Measurements from ENCODE around the gene DCLK1. TPM values are rescaled to one million over a fixed set of nuclear protein-coding genes. Genes with fewer than 3 reads are reported as not detected.

Gene DCLK1
- not detected for total RNA-seq

- DNase-seq (no peak), ATAC-seq (ENCODE audit: low read depth) (no peak)
- Mint-ChIP-seq H3K36me3 (no peaks in the 10 kb centered on the region), H3K4me1 (no peaks in the 10 kb centered on the region), H3K27me3 (peaks cover 36% of the 10 kb centered on the region), H3K27ac (no peak within 1 kb of the TSS), H3K9me3 (no peaks in the 10 kb centered on the region), H3K4me3 (no peak within 1 kb of the TSS)
- POLR2A ChIA-PET, result no interaction called here
These were observed at the start of gene DCLK1 for GRCh38 chr13:36131222-36131930. Gene DCLK1, minus strand, starts transcription at chr13:36131382.

- H3K27ac Mint-ChIP-seq, result no peak overlapping the region
- peaks cover 2% of the 10 kb centered on the region for H3K9me3 Mint-ChIP-seq
- H3K27me3 Mint-ChIP-seq, result peaks cover 2% of the 10 kb centered on the region
- no peaks in the 10 kb centered on the region for H3K4me1 Mint-ChIP-seq
- ATAC-seq (ENCODE audit: low read depth) (no peak), DNase-seq (no peak)
- H3K4me3 Mint-ChIP-seq, result no peak overlapping the region
- POLR2A ChIA-PET, result no interaction called here
- H3K36me3 Mint-ChIP-seq, result no peaks in the 10 kb centered on the region
These were observed 44.4 kb upstream of the DCLK1 start for GRCh38 chr13:36175621-36176020.

- Mint-ChIP-seq H3K36me3 (no peaks in the 10 kb centered on the region), H3K27ac (no peak overlapping the region), H3K4me1 (no peaks in the 10 kb centered on the region), H3K4me3 (no peak overlapping the region), H3K27me3 (peaks cover 2% of the 10 kb centered on the region), H3K9me3 (peaks cover 2% of the 10 kb centered on the region)
- no peak for ATAC-seq (ENCODE audit: low read depth)
- POLR2A ChIA-PET, result no interaction called here
- no peak for DNase-seq
These were observed 43.7 kb upstream of the DCLK1 start for GRCh38 chr13:36174923-36175322.

- Mint-ChIP-seq H3K4me1 (no peaks in the 10 kb centered on the region), H3K27me3 (no peaks in the 10 kb centered on the region), H3K9me3 (no peaks in the 10 kb centered on the region), H3K36me3 (no peaks in the 10 kb centered on the region), H3K4me3 (no peak overlapping the region), H3K27ac (no peak overlapping the region)
- POLR2A ChIA-PET, result no interaction called here
- ATAC-seq (ENCODE audit: low read depth) (no peak), DNase-seq (no peak)
These were observed 42.6 kb upstream of the DCLK1 start for GRCh38 chr13:36173571-36174322.

GRCh38 chr13:36166046-36166445 is 34.9 kb upstream of the DCLK1 start:
- no peak for ATAC-seq (ENCODE audit: low read depth)
- peaks cover 3% of the 10 kb centered on the region for H3K9me3 Mint-ChIP-seq
- no peak for DNase-seq
- no peak overlapping the region for H3K27ac Mint-ChIP-seq
- H3K27me3 Mint-ChIP-seq, result no peaks in the 10 kb centered on the region
- no peaks in the 10 kb centered on the region for H3K36me3 Mint-ChIP-seq
- POLR2A ChIA-PET, result no interaction called here
- no peak overlapping the region for H3K4me3 Mint-ChIP-seq
- H3K4me1 Mint-ChIP-seq, result no peaks in the 10 kb centered on the region

GRCh38 chr13:36163809-36164308 is 32.7 kb upstream of the DCLK1 start:
- ATAC-seq (ENCODE audit: low read depth), result no peak
- no peak for DNase-seq
- POLR2A ChIA-PET, result no interaction called here

GRCh38 chr13:36163286-36163685 is 32.1 kb upstream of the DCLK1 start:
- ATAC-seq (ENCODE audit: low read depth), result no peak
- Mint-ChIP-seq H3K27ac (no peak overlapping the region), H3K9me3 (peaks cover 3% of the 10 kb centered on the region), H3K4me1 (no peaks in the 10 kb centered on the region), H3K4me3 (no peak overlapping the region), H3K36me3 (no peaks in the 10 kb centered on the region), H3K27me3 (no peaks in the 10 kb centered on the region)
- POLR2A ChIA-PET, result no interaction called here
- no peak for DNase-seq

More at GRCh38 chr13:36163809-36164308, 32.7 kb upstream of the DCLK1 start:
- Mint-ChIP-seq H3K27ac (no peak overlapping the region), H3K9me3 (peaks cover 3% of the 10 kb centered on the region), H3K36me3 (no peaks in the 10 kb centered on the region), H3K27me3 (no peaks in the 10 kb centered on the region), H3K4me1 (no peaks in the 10 kb centered on the region), H3K4me3 (no peak overlapping the region)

- ATAC-seq (ENCODE audit: low read depth) (no peak), DNase-seq (no peak)
- H3K4me3 Mint-ChIP-seq, result no peak overlapping the region
- no peaks in the 10 kb centered on the region for H3K4me1 Mint-ChIP-seq
- H3K9me3 Mint-ChIP-seq, result peaks cover 9% of the 10 kb centered on the region
- no peak overlapping the region for H3K27ac Mint-ChIP-seq
- POLR2A ChIA-PET, result no interaction called here
- H3K27me3 Mint-ChIP-seq, result peaks cover 2% of the 10 kb centered on the region
- no peaks in the 10 kb centered on the region for H3K36me3 Mint-ChIP-seq
These were observed 29.1 kb upstream of the DCLK1 start for GRCh38 chr13:36160297-36160696.

GRCh38 chr13:36158611-36159010 is 27.4 kb upstream of the DCLK1 start:
- ATAC-seq (ENCODE audit: low read depth), result no peak
- H3K27ac Mint-ChIP-seq, result no peak overlapping the region
- DNase-seq, result no peak
- H3K9me3 Mint-ChIP-seq, result peaks cover 9% of the 10 kb centered on the region
- H3K36me3 Mint-ChIP-seq, result no peaks in the 10 kb centered on the region
- POLR2A ChIA-PET, result no interaction called here
- no peak overlapping the region for H3K4me3 Mint-ChIP-seq
- H3K4me1 Mint-ChIP-seq, result no peaks in the 10 kb centered on the region
- peaks cover 14% of the 10 kb centered on the region for H3K27me3 Mint-ChIP-seq

- H3K27ac Mint-ChIP-seq, result no peak overlapping the region
- no peaks in the 10 kb centered on the region for H3K4me1 Mint-ChIP-seq
- DNase-seq, result no peak
- ATAC-seq (ENCODE audit: low read depth), result no peak
- H3K27me3 Mint-ChIP-seq, result peaks cover 16% of the 10 kb centered on the region
- no peak overlapping the region for H3K4me3 Mint-ChIP-seq
- H3K9me3 Mint-ChIP-seq, result peaks cover 7% of the 10 kb centered on the region
- H3K36me3 Mint-ChIP-seq, result no peaks in the 10 kb centered on the region
- POLR2A ChIA-PET, result no interaction called here
These were observed 26.3 kb upstream of the DCLK1 start for GRCh38 chr13:36157480-36157879.

GRCh38 chr13:36154567-36155291 is 23.5 kb upstream of the DCLK1 start:
- Mint-ChIP-seq H3K36me3 (no peaks in the 10 kb centered on the region), H3K27ac (no peak overlapping the region), H3K4me3 (no peak overlapping the region), H3K4me1 (no peaks in the 10 kb centered on the region), H3K27me3 (peaks cover 16% of the 10 kb centered on the region), H3K9me3 (peaks cover 12% of the 10 kb centered on the region)
- POLR2A ChIA-PET, result no interaction called here
- ATAC-seq (ENCODE audit: low read depth) (no peak), DNase-seq (no peak)

GRCh38 chr13:36151591-36151990 is 20.4 kb upstream of the DCLK1 start:
- Mint-ChIP-seq H3K4me1 (no peaks in the 10 kb centered on the region), H3K27me3 (peaks cover 16% of the 10 kb centered on the region)
- ATAC-seq (ENCODE audit: low read depth), result no peak

GRCh38 chr13:36148446-36148845 is 17.3 kb upstream of the DCLK1 start:
- Mint-ChIP-seq H3K36me3 (no peaks in the 10 kb centered on the region), H3K27ac (no peak overlapping the region), H3K4me3 (no peak overlapping the region), H3K9me3 (peaks cover 8% of the 10 kb centered on the region), H3K27me3 (no peaks in the 10 kb centered on the region), H3K4me1 (no peaks in the 10 kb centered on the region)
- ATAC-seq (ENCODE audit: low read depth), result no peak
- DNase-seq, result no peak
- POLR2A ChIA-PET, result no interaction called here

More at GRCh38 chr13:36151591-36151990, 20.4 kb upstream of the DCLK1 start:
- no peak overlapping the region for H3K4me3 Mint-ChIP-seq
- POLR2A ChIA-PET, result no interaction called here
- H3K36me3 Mint-ChIP-seq, result no peaks in the 10 kb centered on the region
- no peak overlapping the region for H3K27ac Mint-ChIP-seq
- no peak for DNase-seq
- peaks cover 14% of the 10 kb centered on the region for H3K9me3 Mint-ChIP-seq
